B cell (primary cell): Measurements from ENCODE around the gene IFNK. TPM values are rescaled to one million over a fixed set of nuclear protein-coding genes. Genes with fewer than 3 reads are reported as not detected.
A peak's percentile ranks its signal among the peaks of the same experiment; 100 is the strongest.
"Not testable (repeated sequence)": the region's sequence is repeated elsewhere in the genome, so short reads cannot be mapped to it uniquely, and the experiment has no call there.

ENCODE experiments used
- ATAC-seq: fragments of 200-7000 bp; cut with Tn5 transposase; one replicate; pipeline ENCODE4 v1.10.0; 2021; ENCODE audit warnings: low read depth, mild to moderate bottlenecking, moderate number of reproducible peaks, moderate library complexity
- CTCF ChIA-PET: fragments of 350-600 bp; sonication (Branson Sonifier 250); formaldehyde crosslinking; loops from one replicate; lab custom pipeline; 2021; ENCODE audit warnings: antibody characterized with exemption, inconsistent platforms; lab: Charles Lee
- POLR2A ChIA-PET: fragments of 350-600 bp; sonication (Branson Sonifier 250); formaldehyde crosslinking; loops from one replicate; lab custom pipeline; 2021; ENCODE audit warnings: antibody characterized with exemption; lab: Charles Lee
- DNase-seq: peaks from one replicate; pipeline ENCODE4 v3.0.0; 2013
- H2AFZ ChIP-seq: 2 replicates; pipeline ENCODE4 v1.6.1; 2012; ENCODE audit warnings: mild to moderate bottlenecking, low read depth, low read length; ENCODE audit not compliant: insufficient read depth, poor library complexity, severe bottlenecking
- H3K27ac ChIP-seq, 2 donors: 1 replicate in 1 of 2; 2 replicates in 1 of 2; pipeline ENCODE4 v1.5.1; 2012 to 2013; ENCODE audit warnings: low read length in 2 of 2, mild to moderate bottlenecking in 2 of 2, moderate library complexity in 1 of 2
- H3K27me3 ChIP-seq, 4 experiments: fragments of 200-600 bp in 1 of 4; sonication (generic) in 1 of 4; replicated peaks in 1 of 4; 1 replicate in 2 of 4; 2 replicates in 2 of 4; pipeline versions ENCODE4 v1.6.1 to v1.7.0; 2013 to 2016; ENCODE audit warnings: low read length in 3 of 4, mild to moderate bottlenecking in 2 of 4, mixed read lengths in 1 of 4, moderate library complexity in 1 of 4; ENCODE audit not compliant: insufficient read depth in 4 of 4, control insufficient read depth in 3 of 4; ENCODE audit errors: control extremely low read depth in 1 of 4
- H3K36me3 ChIP-seq, 2 experiments: replicated peaks in 1 of 2; 1 replicate in 1 of 2; 2 replicates in 1 of 2; pipeline versions ENCODE4 v1.6.1 to v1.7.1; 2013; ENCODE audit warnings: low read length in 1 of 2; ENCODE audit not compliant: insufficient read depth in 2 of 2, control insufficient read depth in 1 of 2; ENCODE audit errors: control extremely low read depth in 1 of 2, extremely low read depth in 1 of 2
- H3K4me1 ChIP-seq, 2 donors: fragments of 200-600 bp in 1 of 2; sonication (generic) in 1 of 2; 1 replicate in 1 of 2; 2 replicates in 1 of 2; pipeline versions ENCODE4 v1.5.1 to v1.6.1; 2013 to 2017; ENCODE audit warnings: low read length in 2 of 2; ENCODE audit not compliant: control insufficient read depth in 2 of 2, insufficient read depth in 2 of 2
- H3K4me2 ChIP-seq: replicated peaks from 2 replicates; pipeline ENCODE3; 2012; ENCODE audit warnings: mild to moderate bottlenecking, low read depth, low read length; ENCODE audit not compliant: poor library complexity, severe bottlenecking
- H3K4me3 ChIP-seq, 5 experiments: fragments of 200-600 bp in 1 of 5; sonication (generic) in 1 of 5; 1 replicate in 3 of 5; 2 replicates in 2 of 5; pipeline versions ENCODE4 v1.5.1 to v1.7.0; 2011 to 2016; ENCODE audit warnings: low read length in 4 of 5, mild to moderate bottlenecking in 4 of 5, low read depth in 2 of 5, control low read depth in 1 of 5, moderate library complexity in 1 of 5; ENCODE audit not compliant: insufficient read depth in 1 of 5; ENCODE audit errors: control extremely low read depth in 1 of 5, extremely low read depth in 1 of 5
- H3K79me2 ChIP-seq: fragments of 200-600 bp; sonication (generic); one replicate; pipeline ENCODE4 v1.6.0; 2016; ENCODE audit warnings: low read length; ENCODE audit not compliant: control insufficient read depth, insufficient read depth
- H3K9ac ChIP-seq: fragments of 200-600 bp; sonication (generic); 2 replicates; pipeline ENCODE4 v1.6.1; 2017; ENCODE audit warnings: mild to moderate bottlenecking, low read length, moderate library complexity
- H3K9me3 ChIP-seq, 3 donors: one replicate each; pipeline versions ENCODE4 v1.6.1 to v1.7.1; 2013; ENCODE audit warnings: low read length in 2 of 3; ENCODE audit not compliant: control insufficient read depth in 2 of 3, insufficient read depth in 1 of 3; ENCODE audit errors: control extremely low read depth in 1 of 3
- H4K20me1 ChIP-seq: 2 replicates; pipeline ENCODE4 v1.6.0; 2012; ENCODE audit warnings: mild to moderate bottlenecking, low read length; ENCODE audit not compliant: insufficient read depth, control insufficient read depth, poor library complexity, severe bottlenecking
- H3K27ac Mint-ChIP-seq: one replicate; pipeline ENCODE4 v1.8.0; 2021; ENCODE audit warnings: mixed read lengths
- H3K27me3 Mint-ChIP-seq: one replicate; pipeline ENCODE4 v1.8.0; 2021; ENCODE audit warnings: mixed read lengths
- H3K4me1 Mint-ChIP-seq: one replicate; pipeline ENCODE4 v1.8.0; 2021; ENCODE audit warnings: mixed read lengths
- H3K4me3 Mint-ChIP-seq: one replicate; pipeline ENCODE4 v1.8.0; 2021; ENCODE audit warnings: mixed read lengths
- H3K9me3 Mint-ChIP-seq: one replicate; pipeline ENCODE4 v1.8.0; 2022; ENCODE audit warnings: mixed read lengths; ENCODE audit not compliant: insufficient read depth
- EZH2 ChIP-seq: IDR thresholded peaks from 2 replicates; pipeline ENCODE4 v1.6.1; 2012; ENCODE audit warnings: borderline replicate concordance, low read depth, mild to moderate bottlenecking, moderate library complexity, low read length; ENCODE audit not compliant: insufficient read depth, poor library complexity, severe bottlenecking
- WGBS: methylation state at CpG from one replicate; pipeline ENCODE4 v1.1.5; 2013; ENCODE audit warnings: missing lambda C conversion rate; ENCODE audit not compliant: insufficient coverage; 5-methylcytosine and 5-hydroxymethylcytosine counted together
- intact Hi-C: fragments of 100-400 bp; cut with micrococcal nuclease; formaldehyde crosslinking; loops from one replicate; pipeline ENCODE4 v1.10.0; 2022
- polyA plus RNA-seq: library from polyadenylated mRNA; depleted of rRNA; stranded (reverse); fragments of >200 nt; gene quantifications from 2 replicates; pipeline ENCODE4 v1.2.3, GENCODE V29; 2012
- total RNA-seq, 2 donors: library from RNA; stranded (reverse); fragments of 120-200 nt in 1 of 2; gene quantifications; 1 replicate in 1 of 2; 2 replicates in 1 of 2; pipeline versions ENCODE4 v1.2.3 to v1.2.4, GENCODE V29; 2013 to 2022
- TF ChIP-seq, protein P1 (sequence below): fragments of 200-600 bp; IDR thresholded peaks from one replicate; pipeline ENCODE4 v1.8.0; 2022; ENCODE audit warnings: antibody characterized with exemption, mild to moderate bottlenecking

Gene IFNK
- total and polyA plus RNA-seq, 2 donors (not counting 1 experiment from before 2014, with no cell fraction given) = not detected

DNA sequence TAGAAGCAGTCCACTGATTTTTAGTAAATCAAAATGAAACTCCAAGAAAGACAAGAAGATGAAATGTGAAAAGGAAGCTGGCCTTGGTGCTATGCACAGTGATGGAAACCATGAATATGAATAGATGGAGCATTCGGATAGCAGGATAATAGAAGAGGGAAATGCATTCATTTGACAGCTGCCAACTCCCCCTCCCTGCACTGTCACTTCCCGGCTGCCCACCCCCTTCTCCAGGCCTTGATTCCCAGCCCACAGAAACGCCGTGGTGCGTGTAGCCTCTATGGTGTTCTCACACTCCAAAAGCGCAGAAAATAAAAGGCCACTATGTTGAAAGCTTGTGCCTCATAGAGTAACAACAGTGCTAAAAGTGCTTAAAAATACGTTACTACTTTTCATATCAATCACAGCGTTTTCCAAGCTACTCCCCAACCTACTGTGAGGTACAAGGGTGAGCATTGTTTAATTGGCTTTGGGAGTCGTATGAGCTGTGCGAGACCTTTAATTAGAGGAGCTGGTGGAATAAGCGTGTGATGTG, 26.1 kb upstream of the IFNK start:
- peaks cover 16 to 22% of the 10 kb centered on the region in 2 donors for H3K4me1 ChIP-seq
- WGBS = 97% methylated on average over 7 of the region's 11 CpGs
- Mint-ChIP-seq H3K9me3 (no peaks in the 10 kb centered on the region), H3K4me3 (no peak overlapping the region), H3K27ac (no peak overlapping the region), H3K4me1 (peaks cover 57% of the 10 kb centered on the region), H3K27me3 (no peaks in the 10 kb centered on the region)
- no peaks in the 10 kb centered on the region for H4K20me1 ChIP-seq
- ATAC-seq (no peak), DNase-seq (no peak)
- H2AFZ ChIP-seq = no peak overlapping the region
- H3K36me3 ChIP-seq = no peaks in the 10 kb centered on the region
- no peak overlapping the region for H3K9ac ChIP-seq
- no peaks in the 10 kb centered on the region for H3K27me3 ChIP-seq
- no peak overlapping the region for H3K4me2 ChIP-seq
- H3K9me3 ChIP-seq = peaks cover 0 to 6% (median 0%) of the 10 kb centered on the region in 3 donors
- TF ChIP-seq, protein P1, sequence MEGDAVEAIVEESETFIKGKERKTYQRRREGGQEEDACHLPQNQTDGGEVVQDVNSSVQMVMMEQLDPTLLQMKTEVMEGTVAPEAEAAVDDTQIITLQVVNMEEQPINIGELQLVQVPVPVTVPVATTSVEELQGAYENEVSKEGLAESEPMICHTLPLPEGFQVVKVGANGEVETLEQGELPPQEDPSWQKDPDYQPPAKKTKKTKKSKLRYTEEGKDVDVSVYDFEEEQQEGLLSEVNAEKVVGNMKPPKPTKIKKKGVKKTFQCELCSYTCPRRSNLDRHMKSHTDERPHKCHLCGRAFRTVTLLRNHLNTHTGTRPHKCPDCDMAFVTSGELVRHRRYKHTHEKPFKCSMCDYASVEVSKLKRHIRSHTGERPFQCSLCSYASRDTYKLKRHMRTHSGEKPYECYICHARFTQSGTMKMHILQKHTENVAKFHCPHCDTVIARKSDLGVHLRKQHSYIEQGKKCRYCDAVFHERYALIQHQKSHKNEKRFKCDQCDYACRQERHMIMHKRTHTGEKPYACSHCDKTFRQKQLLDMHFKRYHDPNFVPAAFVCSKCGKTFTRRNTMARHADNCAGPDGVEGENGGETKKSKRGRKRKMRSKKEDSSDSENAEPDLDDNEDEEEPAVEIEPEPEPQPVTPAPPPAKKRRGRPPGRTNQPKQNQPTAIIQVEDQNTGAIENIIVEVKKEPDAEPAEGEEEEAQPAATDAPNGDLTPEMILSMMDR = no peak
- TF ChIP-seq EZH2 = no peak
- no peak overlapping the region for H3K27ac ChIP-seq
- intact Hi-C loops = no loop called here
- no peak overlapping the region for H3K4me3 ChIP-seq
- ChIA-PET CTCF (no interaction called here), POLR2A (no interaction called here)
- H3K79me2 ChIP-seq = peaks cover 57% of the 10 kb centered on the region

- DNase-seq = no peak
- no CpG with 5 or more reads among the region's 2 CpGs for WGBS
Observed at GRCh38 chr9:27499451-27499850, 24.6 kb upstream of the IFNK start.

GRCh38 chr9:27500902-27501301, 23.2 kb upstream of the IFNK start:
- H3K27ac ChIP-seq, DNase-seq, H3K4me3 ChIP-seq, H3K36me3 ChIP-seq, H3K27me3 Mint-ChIP-seq, H3K9ac ChIP-seq, POLR2A ChIA-PET, H3K9me3 ChIP-seq, H3K4me3 Mint-ChIP-seq, H4K20me1 ChIP-seq, H3K9me3 Mint-ChIP-seq, H2AFZ ChIP-seq, CTCF ChIA-PET, H3K27me3 ChIP-seq, H3K4me2 ChIP-seq, ATAC-seq: not testable (repeated sequence)
- intact Hi-C loops = loop anchor here (2.0 to 5.0 kb wide), 2 partner anchors 16 to 354 kb away; no protein-coding TSS in a partner anchor
- Mint-ChIP-seq H3K27ac (peak overlapping the region; percentile 8), H3K4me1 (peaks cover 65% of the 10 kb centered on the region)
- no CpG with 5 or more reads among the region's 3 CpGs for WGBS
- Histone ChIP-seq H3K4me1 (peaks cover 16 to 22% of the 10 kb centered on the region in 2 donors), H3K79me2 (peaks cover 40% of the 10 kb centered on the region)

More at GRCh38 chr9:27499451-27499850, 24.6 kb upstream of the IFNK start:
- no peak for ATAC-seq
- Histone ChIP-seq H2AFZ (no peak overlapping the region), H3K27me3 (no peaks in the 10 kb centered on the region), H3K27ac (no peak overlapping the region), H3K4me3 (no peak overlapping the region), H3K9me3 (peaks cover 0 to 3% (median 0%) of the 10 kb centered on the region in 3 donors), H3K4me2 (peak overlapping the region; percentile 30), H3K9ac (no peak overlapping the region), H4K20me1 (no peaks in the 10 kb centered on the region), H3K36me3 (no peaks in the 10 kb centered on the region), H3K4me1 (peaks cover 16 to 22% of the 10 kb centered on the region in 2 donors), H3K79me2 (peaks cover 53% of the 10 kb centered on the region)
- H3K4me3 Mint-ChIP-seq = no peak overlapping the region
- no peak overlapping the region for H3K27ac Mint-ChIP-seq
- H3K9me3 Mint-ChIP-seq = no peaks in the 10 kb centered on the region
- TF ChIP-seq, protein P1 = no peak
- no peak for TF ChIP-seq EZH2
- intact Hi-C loops = no loop called here
- H3K27me3 Mint-ChIP-seq = no peaks in the 10 kb centered on the region
- POLR2A ChIA-PET = no interaction called here
- CTCF ChIA-PET = no interaction called here
- H3K4me1 Mint-ChIP-seq = peaks cover 70% of the 10 kb centered on the region
